ENCODE data around the gene MSRB1. TPM values are rescaled to one million over a fixed set of nuclear protein-coding genes. Genes with fewer than 3 reads are reported as not detected.

MSRB1 gene
- total RNA-seq, 1 experiment from 2014 or later, result 26.4 TPM

DNA sequence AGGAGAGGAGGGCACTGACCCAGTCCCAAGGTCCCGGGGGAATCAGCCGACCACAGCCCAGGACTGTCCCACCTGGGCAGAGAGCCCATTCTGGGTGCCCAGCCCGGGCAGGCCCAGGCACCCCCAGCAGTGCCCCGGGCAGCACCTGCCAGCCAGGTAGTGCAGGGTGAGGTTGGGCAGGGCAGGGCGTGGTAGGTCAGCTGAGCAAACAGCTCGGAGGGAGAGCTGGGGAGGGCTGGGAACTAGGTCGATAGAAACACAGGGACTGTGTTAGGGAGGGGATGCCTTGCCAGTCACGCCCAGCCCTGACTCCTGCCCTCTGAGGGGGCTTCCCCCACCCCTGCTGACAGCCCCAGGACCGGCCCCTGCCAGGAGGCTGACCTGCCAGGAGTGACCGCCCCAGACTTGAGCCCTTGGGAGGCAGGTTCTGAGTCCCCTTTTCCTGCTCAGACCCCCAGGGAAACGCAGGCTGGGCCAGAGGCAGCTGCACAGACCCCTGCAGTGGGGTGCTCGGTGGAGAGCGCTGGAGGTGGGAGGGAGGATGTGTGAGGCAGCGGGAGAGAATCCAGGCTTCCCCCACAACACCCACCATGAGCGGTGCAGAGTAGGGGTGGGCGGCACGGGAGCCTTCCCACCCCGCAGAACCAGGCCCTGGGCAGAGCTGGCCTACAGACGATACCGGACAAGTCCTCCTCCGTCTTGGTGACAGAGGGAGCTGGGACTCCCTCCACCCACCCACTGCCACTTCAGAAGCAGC, 29.5 kb downstream of the MSRB1 start:
- no peak for TF ChIP-seq ZNF138 (CRISPR knock-in tag; conservative IDR thresholded peaks at IDR 0.05)
- no peak for TF ChIP-seq SMAD3 (CRISPR knock-in tag; IDR thresholded peaks at IDR 0.05; ENCODE audit: borderline replicate concordance)
- TF ChIP-seq ATF1 (CRISPR knock-in tag; IDR thresholded peaks at IDR 0.05), result no peak
- TF ChIP-seq, protein P1, sequence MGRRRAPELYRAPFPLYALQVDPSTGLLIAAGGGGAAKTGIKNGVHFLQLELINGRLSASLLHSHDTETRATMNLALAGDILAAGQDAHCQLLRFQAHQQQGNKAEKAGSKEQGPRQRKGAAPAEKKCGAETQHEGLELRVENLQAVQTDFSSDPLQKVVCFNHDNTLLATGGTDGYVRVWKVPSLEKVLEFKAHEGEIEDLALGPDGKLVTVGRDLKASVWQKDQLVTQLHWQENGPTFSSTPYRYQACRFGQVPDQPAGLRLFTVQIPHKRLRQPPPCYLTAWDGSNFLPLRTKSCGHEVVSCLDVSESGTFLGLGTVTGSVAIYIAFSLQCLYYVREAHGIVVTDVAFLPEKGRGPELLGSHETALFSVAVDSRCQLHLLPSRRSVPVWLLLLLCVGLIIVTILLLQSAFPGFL (CRISPR knock-in tag; IDR thresholded peaks at IDR 0.05; ENCODE audit: borderline replicate concordance), result no peak
- TF ChIP-seq, protein P2, sequence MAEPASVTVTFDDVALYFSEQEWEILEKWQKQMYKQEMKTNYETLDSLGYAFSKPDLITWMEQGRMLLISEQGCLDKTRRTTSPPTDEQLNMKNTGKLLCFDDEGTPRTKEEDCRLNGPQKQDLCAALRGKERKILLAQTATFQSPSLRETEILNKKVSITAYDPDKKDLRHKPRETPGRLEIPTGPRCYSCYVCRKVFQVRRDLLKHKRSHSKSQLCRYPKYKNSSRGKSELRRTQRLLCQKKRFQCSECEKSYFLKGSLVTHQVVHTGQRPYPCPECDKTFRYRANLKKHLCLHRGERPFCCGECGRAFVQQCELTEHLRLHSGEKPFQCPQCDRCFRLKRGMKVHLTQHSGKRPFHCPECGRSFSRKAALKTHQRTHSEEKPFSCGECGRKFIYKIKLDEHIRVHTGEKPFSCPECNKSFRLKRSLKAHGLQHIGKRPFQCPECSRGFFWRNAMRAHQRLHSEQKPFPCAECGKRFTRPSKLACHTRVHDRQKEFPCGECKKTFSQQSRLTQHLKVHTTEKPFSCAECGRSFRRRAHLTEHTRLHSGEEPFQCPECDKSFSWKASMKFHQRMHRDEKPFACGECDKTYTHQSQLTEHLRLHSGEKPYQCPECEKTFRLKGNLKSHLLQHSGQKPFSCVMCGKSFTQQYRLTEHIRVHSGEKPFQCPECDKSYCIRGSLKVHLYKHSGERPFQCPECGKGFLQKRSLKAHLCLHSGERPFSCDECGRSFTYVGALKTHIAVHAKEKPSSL (CRISPR knock-in tag; conservative IDR thresholded peaks at IDR 0.05), result no peak
- no peak for TF ChIP-seq SOX15 (CRISPR knock-in tag; IDR thresholded peaks at IDR 0.05)
- TF ChIP-seq EMX1 (CRISPR knock-in tag; IDR thresholded peaks at IDR 0.05), result no peak
- no peak for TF ChIP-seq ZNF219 (CRISPR knock-in tag; IDR thresholded peaks at IDR 0.05; ENCODE audit: borderline replicate concordance)
- no peak for TF ChIP-seq IRF2 (CRISPR knock-in tag; IDR thresholded peaks at IDR 0.05; ENCODE audit: borderline replicate concordance, low read depth)
- TF ChIP-seq, protein P3, sequence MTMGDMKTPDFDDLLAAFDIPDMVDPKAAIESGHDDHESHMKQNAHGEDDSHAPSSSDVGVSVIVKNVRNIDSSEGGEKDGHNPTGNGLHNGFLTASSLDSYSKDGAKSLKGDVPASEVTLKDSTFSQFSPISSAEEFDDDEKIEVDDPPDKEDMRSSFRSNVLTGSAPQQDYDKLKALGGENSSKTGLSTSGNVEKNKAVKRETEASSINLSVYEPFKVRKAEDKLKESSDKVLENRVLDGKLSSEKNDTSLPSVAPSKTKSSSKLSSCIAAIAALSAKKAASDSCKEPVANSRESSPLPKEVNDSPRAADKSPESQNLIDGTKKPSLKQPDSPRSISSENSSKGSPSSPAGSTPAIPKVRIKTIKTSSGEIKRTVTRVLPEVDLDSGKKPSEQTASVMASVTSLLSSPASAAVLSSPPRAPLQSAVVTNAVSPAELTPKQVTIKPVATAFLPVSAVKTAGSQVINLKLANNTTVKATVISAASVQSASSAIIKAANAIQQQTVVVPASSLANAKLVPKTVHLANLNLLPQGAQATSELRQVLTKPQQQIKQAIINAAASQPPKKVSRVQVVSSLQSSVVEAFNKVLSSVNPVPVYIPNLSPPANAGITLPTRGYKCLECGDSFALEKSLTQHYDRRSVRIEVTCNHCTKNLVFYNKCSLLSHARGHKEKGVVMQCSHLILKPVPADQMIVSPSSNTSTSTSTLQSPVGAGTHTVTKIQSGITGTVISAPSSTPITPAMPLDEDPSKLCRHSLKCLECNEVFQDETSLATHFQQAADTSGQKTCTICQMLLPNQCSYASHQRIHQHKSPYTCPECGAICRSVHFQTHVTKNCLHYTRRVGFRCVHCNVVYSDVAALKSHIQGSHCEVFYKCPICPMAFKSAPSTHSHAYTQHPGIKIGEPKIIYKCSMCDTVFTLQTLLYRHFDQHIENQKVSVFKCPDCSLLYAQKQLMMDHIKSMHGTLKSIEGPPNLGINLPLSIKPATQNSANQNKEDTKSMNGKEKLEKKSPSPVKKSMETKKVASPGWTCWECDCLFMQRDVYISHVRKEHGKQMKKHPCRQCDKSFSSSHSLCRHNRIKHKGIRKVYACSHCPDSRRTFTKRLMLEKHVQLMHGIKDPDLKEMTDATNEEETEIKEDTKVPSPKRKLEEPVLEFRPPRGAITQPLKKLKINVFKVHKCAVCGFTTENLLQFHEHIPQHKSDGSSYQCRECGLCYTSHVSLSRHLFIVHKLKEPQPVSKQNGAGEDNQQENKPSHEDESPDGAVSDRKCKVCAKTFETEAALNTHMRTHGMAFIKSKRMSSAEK (CRISPR knock-in tag; IDR thresholded peaks at IDR 0.05; ENCODE audit: borderline replicate concordance), result no peak
- no peak for TF ChIP-seq NFYB (CRISPR knock-in tag; conservative IDR thresholded peaks at IDR 0.05; ENCODE audit: low read depth)
- TF ChIP-seq, protein P4, sequence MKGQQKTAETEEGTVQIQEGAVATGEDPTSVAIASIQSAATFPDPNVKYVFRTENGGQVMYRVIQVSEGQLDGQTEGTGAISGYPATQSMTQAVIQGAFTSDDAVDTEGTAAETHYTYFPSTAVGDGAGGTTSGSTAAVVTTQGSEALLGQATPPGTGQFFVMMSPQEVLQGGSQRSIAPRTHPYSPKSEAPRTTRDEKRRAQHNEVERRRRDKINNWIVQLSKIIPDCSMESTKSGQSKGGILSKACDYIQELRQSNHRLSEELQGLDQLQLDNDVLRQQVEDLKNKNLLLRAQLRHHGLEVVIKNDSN (CRISPR knock-in tag; IDR thresholded peaks at IDR 0.05), result no peak
- TF ChIP-seq, protein P5, sequence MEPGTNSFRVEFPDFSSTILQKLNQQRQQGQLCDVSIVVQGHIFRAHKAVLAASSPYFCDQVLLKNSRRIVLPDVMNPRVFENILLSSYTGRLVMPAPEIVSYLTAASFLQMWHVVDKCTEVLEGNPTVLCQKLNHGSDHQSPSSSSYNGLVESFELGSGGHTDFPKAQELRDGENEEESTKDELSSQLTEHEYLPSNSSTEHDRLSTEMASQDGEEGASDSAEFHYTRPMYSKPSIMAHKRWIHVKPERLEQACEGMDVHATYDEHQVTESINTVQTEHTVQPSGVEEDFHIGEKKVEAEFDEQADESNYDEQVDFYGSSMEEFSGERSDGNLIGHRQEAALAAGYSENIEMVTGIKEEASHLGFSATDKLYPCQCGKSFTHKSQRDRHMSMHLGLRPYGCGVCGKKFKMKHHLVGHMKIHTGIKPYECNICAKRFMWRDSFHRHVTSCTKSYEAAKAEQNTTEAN (CRISPR knock-in tag; IDR thresholded peaks at IDR 0.05), result no peak
- no peak for TF ChIP-seq ESRRA (CRISPR knock-in tag; IDR thresholded peaks at IDR 0.05; ENCODE audit: borderline replicate concordance)
- TF ChIP-seq ZNF396 (CRISPR knock-in tag; IDR thresholded peaks at IDR 0.05; ENCODE audit: borderline replicate concordance), result no peak
- Mint-ChIP-seq H3K36me3 (no peaks in the 10 kb centered on the region), H3K27me3 (ENCODE audit: low read depth) (peaks cover 43% of the 10 kb centered on the region), H3K4me1 (peaks cover 27% of the 10 kb centered on the region), H3K9me3 (no peaks in the 10 kb centered on the region), H3K27ac (no peak overlapping the region), H3K4me3 (no peak overlapping the region)
- ChIA-PET CTCF (interaction anchor here (0.6 to 1.8 kb wide), 3 partner anchors 10 to 227 kb away, joined by 3 to 11 read pairs (median 4); no protein-coding TSS in a partner anchor), POLR2A (no interaction called here)
- DNase-seq (ENCODE audit: low spot score), result no peak
- no peak for ATAC-seq

Data from WTC11 (cell line).